ENCODE measurements around the gene SERBP1.

GRCh38 chr1:67469431-67469830 is 39.2 kb upstream of the SERBP1 start:
- no peak for TF ChIP-seq POLR2A (IDR thresholded peaks at IDR 0.05)
- no peak for TF ChIP-seq CTCF (IDR thresholded peaks at IDR 0.05)
